H1 (cell line): ENCODE results near the gene MAP4. TPM values are rescaled to one million over a fixed set of nuclear protein-coding genes. Genes with fewer than 3 reads are reported as not detected.
A peak's percentile ranks its signal among the peaks of the same experiment; 100 is the strongest.

Experiments
- BCL11A ChIP-seq, 2 experiments: IDR thresholded peaks; one replicate each; pipeline ENCODE4 v1.6.1; 2011; ENCODE audit warnings: low read depth in 2 of 2, low read length in 2 of 2, mild to moderate bottlenecking in 2 of 2
- CBX8 ChIP-seq: fragments of 300-800, 300-1000 bp; sonication (generic); IDR thresholded peaks from 2 replicates; pipeline ENCODE4 v1.7.1; 2016; ENCODE audit warnings: low read depth, low read length, borderline replicate concordance
- CREB1 ChIP-seq: IDR thresholded peaks from 2 replicates; pipeline ENCODE4 v1.6.1; 2012; ENCODE audit warnings: inconsistent platforms
- CTBP2 ChIP-seq: IDR thresholded peaks from 2 replicates; pipeline ENCODE4 v1.7.0; 2011; ENCODE audit warnings: borderline replicate concordance, mild to moderate bottlenecking, moderate library complexity, mixed read lengths, low read length; ENCODE audit not compliant: insufficient read depth, insufficient read length
- EGR1 ChIP-seq: IDR thresholded peaks from 2 replicates; pipeline ENCODE4 v1.6.1; 2011; ENCODE audit warnings: low read depth, low read length, borderline replicate concordance
- GABPA ChIP-seq: IDR thresholded peaks from 2 replicates; pipeline ENCODE4 v1.6.1; 2011; ENCODE audit warnings: mild to moderate bottlenecking, low read length, moderate library complexity, borderline replicate concordance; ENCODE audit not compliant: insufficient read depth
- GTF2F1 ChIP-seq: IDR thresholded peaks from 2 replicates; pipeline ENCODE4 v1.6.1; 2012; ENCODE audit warnings: low read depth, low read length, improper control_type of control experiment, borderline replicate concordance
- JUN ChIP-seq: IDR thresholded peaks from 2 replicates; pipeline ENCODE4 v1.6.1; 2011; ENCODE audit warnings: low read depth, mild to moderate bottlenecking, improper control_type of control experiment, low read length
- KDM4A ChIP-seq: IDR thresholded peaks from one replicate; pipeline ENCODE4 v1.7.1; 2012; ENCODE audit warnings: low read depth, mild to moderate bottlenecking, moderate library complexity, low read length, inconsistent platforms; ENCODE audit not compliant: severe bottlenecking
- PHF8 ChIP-seq: fragments of 200-600 bp; sonication (generic); conservative IDR thresholded peaks from 2 replicates; pipeline ENCODE4 v1.7.1; 2012; ENCODE audit warnings: low read depth, mild to moderate bottlenecking, inconsistent platforms, low read length, moderate library complexity
- POLR2AphosphoS5 ChIP-seq: IDR thresholded peaks from 2 replicates; pipeline ENCODE4 v1.6.1; 2011; ENCODE audit warnings: low read depth, low read length
- RAD21 ChIP-seq, 2 experiments: IDR thresholded peaks in 1 of 2; conservative IDR thresholded peaks in 1 of 2; 2 replicates each; pipeline ENCODE4 v1.6.1; 2011; ENCODE audit warnings: low read depth in 2 of 2, low read length in 2 of 2, improper control_type of control experiment in 1 of 2, inconsistent platforms in 1 of 2, mild to moderate bottlenecking in 1 of 2, moderate library complexity in 1 of 2
- SP2 ChIP-seq: IDR thresholded peaks from 2 replicates; pipeline ENCODE4 v1.6.1; 2012; ENCODE audit warnings: mild to moderate bottlenecking, low read length, inconsistent platforms
- SP4 ChIP-seq: IDR thresholded peaks from 2 replicates; pipeline ENCODE4 v1.6.1; 2012; ENCODE audit warnings: low read length, inconsistent platforms
- YY1 ChIP-seq: IDR thresholded peaks from 2 replicates; pipeline ENCODE4 v1.6.1; 2011; ENCODE audit warnings: low read depth, mild to moderate bottlenecking, low read length
- polyA plus RNA-seq, 7 experiments: library from polyadenylated mRNA; depleted of rRNA in 3 of 7; stranded (reverse) in 5 of 7; unstranded in 2 of 7; fragments of >200 nt in 5 of 7; fragments of 200-250 nt in 2 of 7; gene quantifications; 1 replicate in 5 of 7; 2 replicates in 1 of 7; 4 replicates in 1 of 7; pipeline versions ENCODE4 v1.2.1 to v1.2.3, GENCODE V29; 2011 to 2013; ENCODE audit warnings: missing spikeins in 2 of 7, mixed read lengths in 2 of 7
- total RNA-seq: library from RNA; stranded (reverse); fragmentation: NEBNext Ultra II Directional; extraction: Animal tissue kit (Norgen Biotek cat#: 25700); gene quantifications from 2 replicates; pipeline ENCODE4 v1.2.1, GENCODE V29; 2021

Gene MAP4
- total and polyA plus RNA-seq, 2 of the 8 experiments (the other 6 are each of a cell fraction or from before 2014, with no cell fraction given) = 67.0 to 179 TPM

DNA sequence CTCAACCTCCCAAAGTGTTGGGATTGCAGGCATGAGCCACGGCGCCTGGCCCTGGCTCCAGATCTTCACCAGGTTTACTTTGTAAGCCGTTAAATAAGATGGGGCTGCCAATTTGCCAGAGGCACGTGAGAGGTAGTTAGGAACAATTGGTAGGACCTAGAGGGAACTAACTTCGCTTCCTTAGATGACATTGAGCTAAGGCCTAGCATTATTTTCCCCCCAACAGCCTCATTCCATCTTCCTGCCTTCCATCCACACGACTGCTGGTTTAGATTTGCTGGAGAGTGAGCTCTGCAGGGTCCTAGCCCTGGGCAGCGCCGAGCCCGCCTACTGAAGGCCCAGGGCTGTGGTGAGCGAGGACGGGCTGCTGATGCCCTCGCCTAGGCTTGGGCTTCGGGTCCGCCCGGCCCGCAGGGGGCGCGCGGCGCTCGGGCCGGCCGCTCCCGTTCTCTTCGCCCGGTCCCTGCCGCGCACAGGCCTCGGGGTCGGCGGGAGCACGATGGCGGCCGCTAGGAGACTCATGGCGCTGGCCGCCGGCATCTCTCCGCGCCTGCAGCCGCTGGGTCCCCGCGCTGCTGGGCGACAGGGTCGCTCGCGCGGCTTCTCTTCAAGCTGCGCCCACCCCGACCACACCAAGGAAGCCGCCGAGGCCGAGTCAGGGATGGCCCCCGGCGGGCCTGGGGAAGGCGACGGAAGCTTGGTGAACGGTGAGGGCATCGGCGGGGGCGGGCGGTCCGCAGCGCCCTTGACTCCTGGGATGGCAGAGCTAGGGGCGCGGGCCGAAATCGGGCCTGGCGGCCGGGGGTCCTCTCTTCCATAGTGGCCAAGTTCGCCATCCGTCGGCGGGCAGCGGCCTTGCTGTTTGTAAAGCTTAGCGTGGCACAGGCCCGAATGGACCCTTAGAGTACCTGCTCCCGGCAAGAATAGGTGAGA is 191.4 kb downstream of the MAP4 start (continued):
- TF ChIP-seq CREB1 (0 out of 2 replicates have a peak, but pooled peaks have one; percentile 24), GTF2F1 (0 out of 2 replicates have a peak, but pooled peaks have one; percentile 25), RAD21 (IDR thresholded peaks at IDR 0.05 in 1 of 2, conservative IDR thresholded peaks at IDR 0.05 in 1 of 2; ENCODE audit: low read depth in 2 of 2, low read length in 2 of 2) (peak; percentile 23 to 53; a peak in 3 of 4 replicates), SP2 (peak; percentile 48; the same call in 1 of the 2 replicates), PHF8 (peak; percentile 98), BCL11A (IDR thresholded peaks at IDR 0.05; ENCODE audit: low read depth in 2 of 2, low read length in 2 of 2) (no peak), SP4 (peak; percentile 82; the same call in 1 of the 2 replicates), GABPA (peak; percentile 55; the same call in 1 of the 2 replicates), CTBP2 (peak; percentile 7), JUN (no peak), YY1 (peak; percentile 93), EGR1 (0 out of 2 replicates have a peak, but pooled peaks have one; percentile 71), CBX8 (no peak), KDM4A (peak; percentile 66), POLR2AphosphoS5 (peak; percentile 78)
